B cell (primary cell): ENCODE data around the gene MYCBP2. TPM values are rescaled to one million over a fixed set of nuclear protein-coding genes. Genes with fewer than 3 reads are reported as not detected.

Experiments used
- ATAC-seq: fragments of 200-7000 bp; cut with Tn5 transposase; one replicate; pipeline ENCODE4 v1.10.0; 2021; ENCODE audit warnings: low read depth, mild to moderate bottlenecking, moderate number of reproducible peaks, moderate library complexity
- CTCF ChIA-PET: fragments of 350-600 bp; sonication (Branson Sonifier 250); formaldehyde crosslinking; loops from one replicate; lab custom pipeline; 2021; ENCODE audit warnings: antibody characterized with exemption, inconsistent platforms; lab: Charles Lee
- POLR2A ChIA-PET: fragments of 350-600 bp; sonication (Branson Sonifier 250); formaldehyde crosslinking; loops from one replicate; lab custom pipeline; 2021; ENCODE audit warnings: antibody characterized with exemption; lab: Charles Lee
- DNase-seq: peaks from one replicate; pipeline ENCODE4 v3.0.0; 2013
- H2AFZ ChIP-seq: 2 replicates; pipeline ENCODE4 v1.6.1; 2012; ENCODE audit warnings: mild to moderate bottlenecking, low read depth, low read length; ENCODE audit not compliant: insufficient read depth, poor library complexity, severe bottlenecking
- H3K27ac ChIP-seq, 2 donors: 1 replicate in 1 of 2; 2 replicates in 1 of 2; pipeline ENCODE4 v1.5.1; 2012 to 2013; ENCODE audit warnings: low read length in 2 of 2, mild to moderate bottlenecking in 2 of 2, moderate library complexity in 1 of 2
- H3K27me3 ChIP-seq, 4 experiments: fragments of 200-600 bp in 1 of 4; sonication (generic) in 1 of 4; replicated peaks in 1 of 4; 1 replicate in 2 of 4; 2 replicates in 2 of 4; pipeline versions ENCODE4 v1.6.1 to v1.7.0; 2013 to 2016; ENCODE audit warnings: low read length in 3 of 4, mild to moderate bottlenecking in 2 of 4, mixed read lengths in 1 of 4, moderate library complexity in 1 of 4; ENCODE audit not compliant: insufficient read depth in 4 of 4, control insufficient read depth in 3 of 4; ENCODE audit errors: control extremely low read depth in 1 of 4
- H3K36me3 ChIP-seq, 2 experiments: replicated peaks in 1 of 2; 1 replicate in 1 of 2; 2 replicates in 1 of 2; pipeline versions ENCODE4 v1.6.1 to v1.7.1; 2013; ENCODE audit warnings: low read length in 1 of 2; ENCODE audit not compliant: insufficient read depth in 2 of 2, control insufficient read depth in 1 of 2; ENCODE audit errors: control extremely low read depth in 1 of 2, extremely low read depth in 1 of 2
- H3K4me1 ChIP-seq, 2 donors: fragments of 200-600 bp in 1 of 2; sonication (generic) in 1 of 2; 1 replicate in 1 of 2; 2 replicates in 1 of 2; pipeline versions ENCODE4 v1.5.1 to v1.6.1; 2013 to 2017; ENCODE audit warnings: low read length in 2 of 2; ENCODE audit not compliant: control insufficient read depth in 2 of 2, insufficient read depth in 2 of 2
- H3K4me2 ChIP-seq: replicated peaks from 2 replicates; pipeline ENCODE3; 2012; ENCODE audit warnings: mild to moderate bottlenecking, low read depth, low read length; ENCODE audit not compliant: poor library complexity, severe bottlenecking
- H3K4me3 ChIP-seq, 5 experiments: fragments of 200-600 bp in 1 of 5; sonication (generic) in 1 of 5; 1 replicate in 3 of 5; 2 replicates in 2 of 5; pipeline versions ENCODE4 v1.5.1 to v1.7.0; 2011 to 2016; ENCODE audit warnings: low read length in 4 of 5, mild to moderate bottlenecking in 4 of 5, low read depth in 2 of 5, control low read depth in 1 of 5, moderate library complexity in 1 of 5; ENCODE audit not compliant: insufficient read depth in 1 of 5; ENCODE audit errors: control extremely low read depth in 1 of 5, extremely low read depth in 1 of 5
- H3K79me2 ChIP-seq: fragments of 200-600 bp; sonication (generic); one replicate; pipeline ENCODE4 v1.6.0; 2016; ENCODE audit warnings: low read length; ENCODE audit not compliant: control insufficient read depth, insufficient read depth
- H3K9ac ChIP-seq: fragments of 200-600 bp; sonication (generic); 2 replicates; pipeline ENCODE4 v1.6.1; 2017; ENCODE audit warnings: mild to moderate bottlenecking, low read length, moderate library complexity
- H3K9me3 ChIP-seq, 3 donors: one replicate each; pipeline versions ENCODE4 v1.6.1 to v1.7.1; 2013; ENCODE audit warnings: low read length in 2 of 3; ENCODE audit not compliant: control insufficient read depth in 2 of 3, insufficient read depth in 1 of 3; ENCODE audit errors: control extremely low read depth in 1 of 3
- H4K20me1 ChIP-seq: 2 replicates; pipeline ENCODE4 v1.6.0; 2012; ENCODE audit warnings: mild to moderate bottlenecking, low read length; ENCODE audit not compliant: insufficient read depth, control insufficient read depth, poor library complexity, severe bottlenecking
- H3K27ac Mint-ChIP-seq: one replicate; pipeline ENCODE4 v1.8.0; 2021; ENCODE audit warnings: mixed read lengths
- H3K27me3 Mint-ChIP-seq: one replicate; pipeline ENCODE4 v1.8.0; 2021; ENCODE audit warnings: mixed read lengths
- H3K4me1 Mint-ChIP-seq: one replicate; pipeline ENCODE4 v1.8.0; 2021; ENCODE audit warnings: mixed read lengths
- H3K4me3 Mint-ChIP-seq: one replicate; pipeline ENCODE4 v1.8.0; 2021; ENCODE audit warnings: mixed read lengths
- H3K9me3 Mint-ChIP-seq: one replicate; pipeline ENCODE4 v1.8.0; 2022; ENCODE audit warnings: mixed read lengths; ENCODE audit not compliant: insufficient read depth
- CTCF ChIP-seq: fragments of 200-600 bp; IDR thresholded peaks from one replicate; pipeline ENCODE4 v1.8.0; 2022; ENCODE audit warnings: antibody characterized with exemption, mild to moderate bottlenecking
- EZH2 ChIP-seq: IDR thresholded peaks from 2 replicates; pipeline ENCODE4 v1.6.1; 2012; ENCODE audit warnings: borderline replicate concordance, low read depth, mild to moderate bottlenecking, moderate library complexity, low read length; ENCODE audit not compliant: insufficient read depth, poor library complexity, severe bottlenecking
- WGBS: methylation state at CpG from one replicate; pipeline ENCODE4 v1.1.5; 2013; ENCODE audit warnings: missing lambda C conversion rate; ENCODE audit not compliant: insufficient coverage; 5-methylcytosine and 5-hydroxymethylcytosine counted together
- intact Hi-C: fragments of 100-400 bp; cut with micrococcal nuclease; formaldehyde crosslinking; loops from one replicate; pipeline ENCODE4 v1.10.0; 2022
- polyA plus RNA-seq: library from polyadenylated mRNA; depleted of rRNA; stranded (reverse); fragments of >200 nt; gene quantifications from 2 replicates; pipeline ENCODE4 v1.2.3, GENCODE V29; 2012
- total RNA-seq, 2 donors: library from RNA; stranded (reverse); fragments of 120-200 nt in 1 of 2; gene quantifications; 1 replicate in 1 of 2; 2 replicates in 1 of 2; pipeline versions ENCODE4 v1.2.3 to v1.2.4, GENCODE V29; 2013 to 2022

Gene MYCBP2
- total and polyA plus RNA-seq, 2 donors (not counting 1 experiment from before 2014, with no cell fraction given) = 84.0 to 237 TPM

GRCh38 chr13:77218274-77218673 is 108.6 kb downstream of the MYCBP2 start:
- no peak for TF ChIP-seq EZH2
- TF ChIP-seq CTCF = no peak
- CTCF ChIA-PET = interaction anchor here (2.2 kb wide), 1 partner anchor 260 kb away, joined by 16 read pairs; no protein-coding TSS in a partner anchor

DNA sequence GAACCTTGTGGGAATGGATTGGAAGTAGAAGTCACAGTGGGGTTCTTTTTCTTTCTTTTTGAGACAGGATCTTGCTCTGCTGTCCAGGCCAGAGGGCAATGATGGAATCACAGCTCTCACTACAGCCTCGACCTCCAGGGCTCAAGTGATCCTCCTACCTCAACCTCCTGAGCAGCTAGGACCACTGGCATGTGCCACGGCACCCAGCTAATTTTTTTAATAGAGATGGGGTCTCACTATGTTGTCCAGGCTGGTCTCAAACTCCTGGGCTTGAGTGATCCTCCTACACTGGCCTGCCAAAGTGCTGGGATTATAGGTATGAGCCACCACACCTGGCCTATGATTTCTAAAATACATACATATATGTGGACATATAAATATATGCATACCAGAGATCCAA is 111.4 kb downstream of the MYCBP2 start:
- POLR2A ChIA-PET = no interaction called here
- H2AFZ ChIP-seq = no peak overlapping the region
- DNase-seq = no peak
- Mint-ChIP-seq H3K4me1 (no peaks in the 10 kb centered on the region), H3K4me3 (no peak overlapping the region), H3K9me3 (no peaks in the 10 kb centered on the region), H3K27me3 (no peaks in the 10 kb centered on the region), H3K27ac (no peak overlapping the region)
- intact Hi-C loops = no loop called here
- H3K9me3 ChIP-seq = peaks cover 0 to 1% (median 0%) of the 10 kb centered on the region in 3 donors
- H3K4me2 ChIP-seq = no peak overlapping the region
- no peak for TF ChIP-seq EZH2
- no peak for TF ChIP-seq CTCF
- H3K27ac ChIP-seq = no peak overlapping the region
- H3K36me3 ChIP-seq = peaks cover 15 to 71% of the 10 kb centered on the region in 2 experiments
- no peak overlapping the region for H3K9ac ChIP-seq
- peaks cover 6 to 13% of the 10 kb centered on the region in 2 donors for H3K4me1 ChIP-seq
- ATAC-seq = no peak
- peaks cover 8% of the 10 kb centered on the region for H3K79me2 ChIP-seq
- H3K27me3 ChIP-seq = no peaks in the 10 kb centered on the region
- H4K20me1 ChIP-seq = no peaks in the 10 kb centered on the region
- no peak overlapping the region for H3K4me3 ChIP-seq
- no CpG with 5 or more reads among the region's 2 CpGs for WGBS
- CTCF ChIA-PET = no interaction called here

More at GRCh38 chr13:77218274-77218673, 108.6 kb downstream of the MYCBP2 start:
- H3K4me2 ChIP-seq = no peak overlapping the region
- 73% methylated on average over 2 of the region's 4 CpGs for WGBS
- Mint-ChIP-seq H3K27ac (no peak overlapping the region), H3K4me1 (peaks cover 3% of the 10 kb centered on the region), H3K4me3 (no peak overlapping the region), H3K27me3 (no peaks in the 10 kb centered on the region), H3K9me3 (no peaks in the 10 kb centered on the region)
- H3K27ac ChIP-seq = peak overlapping the region in 1 of 2 donors; percentile 60
- H4K20me1 ChIP-seq = no peaks in the 10 kb centered on the region
- no peak overlapping the region for H3K4me3 ChIP-seq
- ATAC-seq (no peak), DNase-seq (no peak)
- H3K79me2 ChIP-seq = peaks cover 8% of the 10 kb centered on the region
- POLR2A ChIA-PET = no interaction called here
- peaks cover 10 to 80% of the 10 kb centered on the region in 2 experiments for H3K36me3 ChIP-seq
- no peaks in the 10 kb centered on the region for H3K9me3 ChIP-seq
- H3K4me1 ChIP-seq = peaks cover 6 to 13% of the 10 kb centered on the region in 2 donors
- H3K27me3 ChIP-seq = no peaks in the 10 kb centered on the region
- no peak overlapping the region for H2AFZ ChIP-seq
- no peak overlapping the region for H3K9ac ChIP-seq
- intact Hi-C loops = no loop called here
